ENCODE measurements around the gene GDAP1L1.

- TF ChIP-seq, protein P1, sequence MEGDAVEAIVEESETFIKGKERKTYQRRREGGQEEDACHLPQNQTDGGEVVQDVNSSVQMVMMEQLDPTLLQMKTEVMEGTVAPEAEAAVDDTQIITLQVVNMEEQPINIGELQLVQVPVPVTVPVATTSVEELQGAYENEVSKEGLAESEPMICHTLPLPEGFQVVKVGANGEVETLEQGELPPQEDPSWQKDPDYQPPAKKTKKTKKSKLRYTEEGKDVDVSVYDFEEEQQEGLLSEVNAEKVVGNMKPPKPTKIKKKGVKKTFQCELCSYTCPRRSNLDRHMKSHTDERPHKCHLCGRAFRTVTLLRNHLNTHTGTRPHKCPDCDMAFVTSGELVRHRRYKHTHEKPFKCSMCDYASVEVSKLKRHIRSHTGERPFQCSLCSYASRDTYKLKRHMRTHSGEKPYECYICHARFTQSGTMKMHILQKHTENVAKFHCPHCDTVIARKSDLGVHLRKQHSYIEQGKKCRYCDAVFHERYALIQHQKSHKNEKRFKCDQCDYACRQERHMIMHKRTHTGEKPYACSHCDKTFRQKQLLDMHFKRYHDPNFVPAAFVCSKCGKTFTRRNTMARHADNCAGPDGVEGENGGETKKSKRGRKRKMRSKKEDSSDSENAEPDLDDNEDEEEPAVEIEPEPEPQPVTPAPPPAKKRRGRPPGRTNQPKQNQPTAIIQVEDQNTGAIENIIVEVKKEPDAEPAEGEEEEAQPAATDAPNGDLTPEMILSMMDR (IDR thresholded peaks at IDR 0.05) = no peak
- no peak for TF ChIP-seq POLR2A (IDR thresholded peaks at IDR 0.05)
- no peak for TF ChIP-seq POLR2AphosphoS5 (IDR thresholded peaks at IDR 0.05)
- no peak for TF ChIP-seq EP300 (IDR thresholded peaks at IDR 0.05; ENCODE audit: low read depth)
These were observed 15.2 kb upstream of the GDAP1L1 start for GRCh38 chr20:44231713-44232468.

All from transverse colon (tissue), 4 donors.